Muscle of back (tissue), 11 donors: ENCODE measurements around the gene LETM1. TPM values are rescaled to one million over a fixed set of nuclear protein-coding genes. Genes with fewer than 3 reads are reported as not detected.
A peak's percentile ranks its signal among the peaks of the same experiment; 100 is the strongest.

ENCODE experiments used
- DNase-seq, 3 donors: peaks; one replicate each; pipeline versions ENCODE4 v3.0.0 to v3.0.0-alpha.2; 2013
- polyA plus RNA-seq, 10 donors: library from polyadenylated mRNA; unstranded; fragments of 120-200 nt; gene quantifications; one replicate each; pipeline ENCODE4 v1.2.1, GENCODE V29; 2013; ENCODE audit not compliant: insufficient read length in 10 of 10

The LETM1 gene
- polyA plus RNA-seq, 10 donors: 12.1 to 16.3 (median 14.7) TPM

DNA sequence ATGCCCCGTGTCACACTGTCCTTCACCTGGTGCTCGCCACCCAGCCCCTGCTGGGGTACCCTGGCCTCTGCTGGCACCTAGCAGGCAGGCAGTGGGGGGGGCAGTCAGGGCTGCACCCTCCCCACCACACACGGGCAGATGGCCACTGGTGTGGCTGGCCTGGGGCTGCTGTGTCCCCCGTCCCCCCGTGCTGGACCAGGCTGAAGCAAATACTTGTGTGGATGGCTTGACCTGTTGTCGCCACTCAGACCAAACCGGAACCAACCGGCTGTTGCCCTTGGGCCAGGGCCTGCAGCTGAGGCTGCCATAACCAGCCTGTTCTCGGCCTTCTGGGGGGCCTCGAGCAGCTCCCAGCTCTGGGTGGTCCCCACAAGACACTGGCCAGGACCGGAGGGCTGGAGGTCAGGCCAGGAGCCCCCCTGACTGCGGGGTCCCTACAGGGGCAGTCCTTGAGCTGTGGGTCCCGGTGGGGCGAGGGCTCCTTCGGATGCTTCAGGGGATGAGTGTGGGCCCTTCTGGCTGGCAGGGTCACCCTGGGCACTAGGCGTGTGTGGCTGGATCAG, 58.6 kb downstream of the LETM1 start:
- DNase-seq: no peak

DNA sequence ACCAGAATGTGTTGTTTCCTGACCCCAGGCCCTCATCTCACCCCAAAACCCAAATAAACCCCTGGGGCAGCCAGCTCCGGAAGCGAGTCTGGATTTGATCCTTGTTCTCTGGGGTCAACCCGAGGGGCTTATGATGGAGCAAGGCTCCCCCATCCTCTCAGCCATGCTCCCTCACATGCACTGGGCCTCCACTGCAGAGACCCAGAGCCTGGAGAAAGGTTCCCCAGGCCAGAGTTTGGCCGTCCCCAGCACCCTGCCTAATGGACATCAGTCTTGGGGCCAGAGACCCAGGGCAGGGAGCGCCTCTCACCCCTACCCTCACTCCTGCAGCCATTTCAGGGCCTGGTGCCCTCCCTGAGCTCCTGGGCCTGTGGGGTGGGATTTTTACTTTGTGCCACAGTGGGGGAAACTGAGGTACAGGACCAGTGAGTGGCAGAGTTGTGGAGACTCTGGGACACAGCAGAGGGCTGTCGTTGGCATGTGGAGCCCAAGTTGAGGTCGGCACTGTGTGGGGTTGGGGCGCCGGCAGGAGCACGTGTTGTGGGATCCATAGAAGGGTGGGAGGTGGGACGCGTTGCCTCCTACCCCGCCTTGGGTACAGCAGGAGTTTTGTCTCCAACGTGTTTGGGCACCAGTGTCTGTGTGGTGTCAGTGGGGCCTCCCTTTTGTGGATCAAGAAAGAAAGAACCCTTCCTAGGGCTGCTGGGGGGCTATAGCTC, 59.3 kb downstream of the LETM1 start:
- DNase-seq: no peak

DNA sequence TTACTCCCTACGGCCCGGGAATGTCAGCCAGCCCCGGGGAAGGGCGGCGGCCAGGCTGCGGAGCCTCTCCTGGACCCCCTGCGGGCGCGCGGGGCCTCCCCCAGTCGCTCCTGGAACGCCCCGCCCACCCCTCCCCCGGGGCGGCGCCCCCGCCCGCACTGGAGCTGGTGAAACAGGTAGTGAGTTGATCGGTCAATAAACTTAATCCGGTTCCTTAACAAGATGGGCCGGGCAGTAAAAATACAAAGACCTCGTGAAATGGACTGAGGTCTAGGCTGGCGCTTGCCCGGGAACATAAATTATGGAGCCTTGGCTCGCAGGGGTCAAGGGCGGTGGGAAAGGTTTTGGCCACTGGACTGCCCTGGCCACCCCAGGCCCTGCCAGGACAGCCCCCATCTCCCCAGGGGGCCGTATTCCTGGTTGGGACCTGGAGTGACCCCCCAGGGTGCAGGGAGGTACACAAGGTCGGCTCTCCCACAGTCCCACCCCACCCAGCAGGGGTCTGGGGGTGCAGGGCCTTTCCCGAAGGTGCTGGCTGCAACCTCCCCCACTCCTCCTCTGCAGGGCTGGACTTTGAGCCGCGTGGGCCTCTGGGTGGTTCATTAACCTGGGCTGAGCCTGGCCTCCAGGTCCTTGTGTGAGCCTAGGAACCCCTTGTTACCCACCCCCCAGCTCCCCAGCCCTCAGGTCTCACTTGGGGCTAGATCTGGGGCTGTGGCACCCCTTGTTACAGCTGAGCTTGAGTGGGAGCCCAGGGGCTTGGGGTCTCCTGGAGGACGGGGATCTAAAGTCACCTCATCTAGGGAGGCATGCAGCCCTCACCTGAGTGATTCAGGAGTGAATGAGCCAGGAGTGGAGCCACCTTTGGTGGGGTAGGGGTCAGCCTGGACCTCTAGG, 60.4 kb downstream of the LETM1 start:
- DNase-seq: no peak

DNA sequence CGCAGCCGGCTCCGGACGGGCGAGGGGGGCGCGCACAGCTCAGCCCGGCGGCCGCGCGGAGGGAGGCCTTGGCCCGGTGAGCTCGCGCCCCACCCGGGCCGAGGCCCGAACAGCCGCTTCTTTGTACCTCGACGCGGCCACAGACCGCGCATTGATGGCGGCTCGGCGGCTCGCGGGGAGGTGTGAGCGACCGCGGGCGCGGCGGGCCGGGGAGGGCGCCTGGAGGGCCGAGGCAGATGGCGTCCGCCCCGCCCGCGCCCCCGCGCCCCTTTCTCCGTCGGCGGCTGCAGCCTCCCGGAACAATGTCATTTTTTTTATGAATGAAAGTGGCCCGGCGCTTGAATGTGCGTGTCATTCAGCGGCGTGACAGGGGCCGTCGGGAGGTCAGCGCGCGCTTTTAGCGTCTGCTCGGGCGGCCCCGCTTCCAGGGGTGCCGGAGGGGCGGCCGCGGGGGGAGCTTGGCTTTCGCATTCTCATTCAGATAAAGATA, 61.1 kb downstream of the LETM1 start:
- DNase-seq: no peak

DNA sequence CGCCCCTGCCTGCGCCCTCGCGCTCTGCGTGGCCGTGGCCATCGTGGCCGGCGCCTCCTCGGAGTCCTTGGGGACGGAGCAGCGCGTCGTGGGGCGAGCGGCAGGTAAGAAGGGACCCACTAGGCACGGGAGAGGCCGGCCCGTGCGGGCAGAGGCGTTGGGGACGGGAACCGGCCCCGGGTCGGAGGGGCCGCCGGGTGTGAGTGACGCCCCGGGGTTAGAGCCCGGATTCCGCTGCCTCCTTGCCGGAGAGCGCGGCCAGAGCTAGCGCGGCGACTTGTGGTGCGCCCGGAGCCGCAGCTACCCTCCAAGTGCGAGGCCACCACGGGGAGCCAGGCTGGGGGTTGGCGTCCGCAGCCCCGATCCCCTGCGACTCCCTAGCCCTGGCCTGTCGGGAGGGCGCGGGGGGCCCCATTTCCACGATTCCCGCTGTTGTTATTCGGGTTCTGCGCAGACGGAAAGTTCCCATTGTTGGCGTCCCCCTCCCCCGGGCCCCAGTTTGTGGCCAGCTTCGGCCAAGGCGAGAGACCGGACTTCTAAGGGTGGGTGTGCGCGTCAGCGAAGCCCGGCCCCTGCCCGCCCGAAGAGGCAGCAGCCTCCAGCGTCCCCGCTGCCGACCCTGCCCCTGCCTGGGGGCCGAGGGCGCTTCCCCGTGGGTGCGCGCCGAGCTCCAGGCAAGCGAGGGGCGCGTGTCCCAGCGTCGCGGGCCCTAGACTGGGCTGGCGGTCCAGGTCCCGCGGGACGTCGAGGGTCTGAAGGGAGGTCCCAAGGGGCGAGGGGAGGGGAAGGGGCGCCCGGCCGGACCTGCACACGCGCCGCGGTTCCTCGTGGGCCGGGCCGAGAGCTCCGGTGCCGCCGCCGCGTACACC, 61.8 kb downstream of the LETM1 start:
- DNase-seq: peak in 1 of 3 donors; percentile 54

DNA sequence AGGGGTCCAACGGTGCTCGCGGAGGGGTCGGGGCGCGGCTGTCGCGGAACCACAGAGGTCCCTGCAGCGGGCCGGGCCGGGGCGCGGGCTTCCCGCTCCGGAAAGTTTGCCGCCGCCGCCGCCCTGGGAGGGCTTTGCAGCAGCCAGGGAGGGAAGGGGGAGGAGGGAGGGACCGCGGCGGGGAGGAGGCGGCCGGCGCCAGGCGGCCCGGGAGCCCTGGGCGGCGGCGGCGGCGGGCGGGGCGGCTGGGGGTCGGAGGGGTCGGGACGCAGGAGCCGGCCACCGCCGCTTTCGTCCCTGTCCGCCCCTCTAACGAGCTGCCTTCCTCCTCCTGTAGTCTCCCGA, 62.5 kb downstream of the LETM1 start:
- no peak for DNase-seq

DNA sequence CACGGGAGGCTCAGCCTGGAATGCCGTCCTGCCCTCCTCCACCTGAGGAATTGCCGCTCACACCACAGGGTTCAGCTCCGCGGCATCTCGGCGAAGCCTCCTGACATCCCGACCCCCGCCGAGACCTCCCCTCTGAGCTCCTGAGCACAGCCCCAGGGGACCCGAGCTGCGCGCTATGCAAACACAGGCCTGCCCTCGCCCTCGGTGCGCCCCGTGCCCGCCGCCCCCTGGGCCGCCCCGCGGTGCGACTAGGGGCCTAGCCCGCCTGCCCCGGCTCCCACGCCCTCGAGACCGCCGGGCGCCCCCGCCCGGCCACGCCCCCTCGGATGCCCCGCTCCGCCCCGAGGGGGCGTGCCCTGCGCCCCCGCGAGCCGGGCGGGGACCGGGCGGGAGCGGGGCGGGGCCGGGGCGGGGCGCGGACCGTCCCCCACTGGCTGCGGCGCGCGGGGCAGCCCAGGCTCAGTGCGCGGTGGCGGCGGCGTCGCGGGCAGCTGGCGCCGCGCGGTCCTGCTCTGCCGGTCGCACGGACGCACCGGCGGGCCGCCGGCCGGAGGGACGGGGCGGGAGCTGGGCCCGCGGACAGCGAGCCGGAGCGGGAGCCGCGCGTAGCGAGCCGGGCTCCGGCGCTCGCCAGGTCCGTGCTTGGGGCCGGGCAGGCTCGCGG, 63.0 kb downstream of the LETM1 start, which contains the start of gene FGFR3:
Gene FGFR3, plus strand, starts transcription at position 462 of the 664 bp plus-strand sequence. CDS start 642 bp downstream, outside the sequence.
- DNase-seq: peak; percentile 14 to 65 (median 32)

DNA sequence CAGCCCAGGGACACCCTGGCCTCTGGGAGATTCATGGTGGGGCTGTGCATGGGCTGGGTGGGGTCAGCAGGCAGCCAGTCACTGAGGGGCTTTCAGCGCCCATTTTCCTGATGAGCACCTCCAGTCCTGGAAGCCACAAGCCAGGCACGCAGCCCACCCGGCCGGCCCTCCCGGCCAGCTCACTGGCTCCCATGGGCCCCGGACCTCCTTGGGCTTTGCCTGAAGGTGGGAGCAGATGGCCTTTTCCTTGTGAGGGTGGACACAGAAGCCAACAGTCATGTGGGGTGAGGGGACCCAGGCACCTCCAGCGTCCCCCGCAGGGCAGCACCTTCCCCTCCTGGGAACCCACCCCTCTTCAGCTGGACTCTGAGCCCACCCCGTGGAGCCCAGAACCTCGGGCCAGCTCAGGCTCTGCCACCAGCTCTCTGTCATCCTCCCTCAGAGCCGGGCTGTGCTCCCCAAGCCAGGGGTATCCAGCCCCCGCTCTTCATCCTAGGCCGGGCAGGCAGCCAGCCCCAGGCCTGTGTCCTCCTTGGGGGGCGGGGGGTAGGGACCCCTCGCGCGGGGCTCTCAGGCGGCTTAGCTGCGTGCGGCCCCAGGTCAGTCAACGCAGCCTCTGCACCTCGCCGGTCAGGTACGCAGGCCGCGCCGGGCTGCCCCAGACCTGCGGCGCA, 63.7 kb downstream of the LETM1 start:
- DNase-seq: no peak

DNA sequence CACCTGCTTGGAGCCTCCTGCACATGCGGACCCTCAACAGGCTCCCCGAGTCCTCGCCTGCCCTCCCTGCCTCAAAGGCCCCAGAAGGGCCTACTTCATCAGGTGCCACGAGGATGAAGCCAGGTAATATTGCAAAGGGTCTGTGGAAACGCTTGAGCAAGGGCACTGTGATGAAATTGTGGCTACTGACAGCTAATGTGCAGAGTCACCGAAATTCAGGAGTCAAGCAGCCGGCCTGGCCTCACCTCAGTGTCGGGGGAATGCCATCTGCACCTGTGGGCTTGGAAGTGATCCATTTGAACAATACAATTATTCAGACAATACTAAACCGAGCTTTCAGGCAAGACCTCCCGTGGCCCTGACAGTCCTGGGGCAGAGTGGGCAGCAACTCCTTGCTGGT, 66.0 kb downstream of the LETM1 start:
- DNase-seq: no peak

DNA sequence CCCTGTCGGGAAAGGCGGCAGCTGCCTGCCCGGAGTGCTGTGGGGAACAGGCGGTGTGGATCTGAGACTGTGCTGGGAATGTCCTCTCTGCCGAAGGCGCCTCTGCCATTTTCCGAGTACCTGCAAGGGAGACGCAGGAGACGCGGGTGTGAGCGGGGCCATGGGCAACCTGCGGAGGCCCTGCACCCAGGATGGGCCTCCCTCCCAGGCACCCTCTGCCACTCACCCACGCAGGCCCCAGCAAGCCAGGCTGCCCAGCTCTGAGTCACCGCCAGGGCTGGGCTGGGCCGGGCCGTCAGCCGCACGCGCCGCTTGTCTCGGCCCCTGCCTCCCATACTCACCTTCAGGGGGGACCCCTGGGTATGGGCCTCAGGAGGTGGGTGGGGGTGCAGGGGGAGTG, 66.4 kb downstream of the LETM1 start:
- DNase-seq: no peak

DNA sequence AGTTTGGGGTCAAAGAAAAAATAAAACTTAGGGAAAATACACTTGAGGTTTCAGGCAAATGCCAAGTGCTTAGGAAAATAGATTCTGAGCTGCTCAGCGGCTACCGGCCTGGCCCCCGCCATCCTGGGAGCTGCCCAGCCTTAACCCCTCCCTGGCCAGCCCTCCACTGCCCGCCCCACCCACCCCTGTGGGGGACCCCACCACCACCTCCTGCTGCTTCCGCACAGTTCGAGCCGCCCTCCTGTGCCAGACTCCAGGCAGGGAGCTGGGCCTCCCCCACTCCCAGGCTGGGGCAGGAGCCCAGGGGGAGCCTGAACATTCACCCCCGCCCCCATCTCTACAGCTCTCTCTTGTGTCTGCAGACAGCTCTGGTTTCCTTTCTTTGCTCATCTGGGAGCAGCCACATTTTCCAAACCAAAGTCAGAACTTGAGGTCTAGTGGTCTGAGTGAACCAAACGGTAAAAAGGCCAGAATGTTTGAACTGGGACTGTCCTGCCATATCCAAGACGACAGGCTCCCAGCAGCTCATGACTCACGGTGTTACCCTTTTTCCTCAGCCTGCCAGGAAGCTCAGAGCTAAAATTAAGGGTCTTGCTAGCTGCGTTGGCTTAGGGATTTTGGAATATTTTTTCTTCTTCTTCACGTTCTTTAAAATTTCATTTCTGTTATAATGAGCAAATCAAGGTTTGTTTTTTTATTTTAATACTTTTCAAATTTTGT, 67.5 kb downstream of the LETM1 start:
- no peak for DNase-seq

DNA sequence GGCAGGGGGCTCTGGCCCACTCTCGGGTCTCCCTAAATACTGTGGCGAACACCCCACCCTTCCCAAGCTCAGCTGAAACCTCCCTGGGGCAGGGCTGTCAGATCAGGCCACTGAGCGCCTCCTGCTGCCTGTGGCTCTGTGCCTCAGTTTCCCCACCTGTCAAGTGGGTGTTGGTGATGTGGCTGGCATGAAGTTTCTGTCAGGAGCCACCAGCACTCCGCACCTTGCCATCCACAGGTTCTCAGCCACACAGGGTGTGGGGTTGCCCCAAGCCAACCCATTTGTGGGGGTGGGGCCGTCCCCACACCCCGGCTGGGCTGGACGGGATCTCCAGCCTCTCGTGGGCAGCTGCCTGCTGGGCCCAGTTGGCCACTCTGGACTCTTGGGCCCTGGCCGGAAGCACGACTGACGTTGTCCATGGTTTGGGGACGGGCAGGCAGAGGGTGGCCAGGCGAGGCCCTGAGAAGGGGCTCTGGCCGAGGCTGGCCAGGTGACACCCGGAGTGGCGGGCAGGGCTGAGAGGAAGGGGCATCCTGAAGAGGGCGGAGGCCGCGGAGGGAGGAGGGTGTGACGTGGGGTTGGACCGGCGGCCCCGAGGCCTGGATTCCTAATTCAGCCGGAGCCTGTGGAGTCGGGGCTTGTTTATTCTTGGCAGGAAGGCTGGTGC, 68.4 kb downstream of the LETM1 start:
- DNase-seq: no peak

DNA sequence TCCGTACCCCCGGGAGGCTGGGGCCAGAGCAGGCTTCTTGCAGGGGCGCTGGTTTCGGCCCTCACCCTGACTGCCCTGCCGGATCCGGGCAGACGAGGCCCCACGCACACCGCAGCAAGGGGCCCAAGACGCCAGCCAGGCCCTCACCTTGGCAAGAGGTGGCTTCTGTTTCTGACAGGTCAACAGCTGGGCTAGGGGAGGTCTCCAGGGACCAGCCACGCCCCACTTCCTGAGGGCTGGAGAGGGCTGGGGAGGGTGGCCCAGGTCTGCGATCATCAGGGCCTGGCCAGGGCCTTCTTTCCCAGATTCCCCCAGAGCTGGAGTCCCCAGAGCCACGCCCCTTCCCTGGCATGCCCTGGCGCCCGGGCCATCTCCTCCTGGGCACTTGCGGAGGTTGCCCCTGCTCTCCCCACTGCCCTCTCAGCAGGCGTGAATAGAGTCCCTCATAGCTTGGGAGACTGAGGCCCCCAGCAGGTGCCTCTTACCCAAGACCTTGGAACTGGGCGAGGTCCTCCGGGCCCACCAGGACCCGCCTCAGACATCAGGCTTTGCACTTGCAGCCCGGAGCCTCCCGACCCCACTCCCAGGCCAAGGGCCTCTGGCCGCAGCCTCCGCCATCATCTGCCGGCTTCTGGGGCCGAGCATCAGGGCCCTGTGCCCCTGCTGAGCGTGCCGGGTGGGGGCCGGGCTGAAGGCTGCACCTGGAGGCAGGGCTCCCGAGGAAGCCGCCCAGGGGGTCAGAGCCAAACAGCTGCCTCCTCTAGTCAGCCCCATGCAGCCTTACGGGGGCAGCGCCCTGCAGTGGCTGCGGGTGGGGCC, 69.2 kb downstream of the LETM1 start:
- no peak for DNase-seq

DNA sequence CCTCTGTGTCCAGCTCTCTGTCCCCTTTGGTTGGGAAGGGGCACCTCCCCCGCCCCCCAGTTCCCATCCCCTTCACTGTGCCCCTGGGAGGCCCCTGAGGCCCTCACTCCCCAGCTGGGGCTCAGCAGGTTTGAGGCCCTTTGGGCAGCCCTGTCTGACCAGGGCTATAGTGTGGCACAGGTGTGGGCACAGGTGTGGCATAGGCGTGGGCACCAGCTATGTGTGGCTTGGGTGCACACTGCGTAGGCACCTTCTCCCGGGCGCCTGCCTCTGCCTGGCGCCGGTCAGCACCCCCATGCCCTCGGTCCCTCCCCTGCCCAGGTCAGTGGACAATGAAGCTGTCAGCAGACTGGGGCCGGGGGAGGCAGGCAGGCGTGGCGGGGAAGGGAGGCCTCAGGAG, 70.4 kb downstream of the LETM1 start:
- DNase-seq: no peak

DNA sequence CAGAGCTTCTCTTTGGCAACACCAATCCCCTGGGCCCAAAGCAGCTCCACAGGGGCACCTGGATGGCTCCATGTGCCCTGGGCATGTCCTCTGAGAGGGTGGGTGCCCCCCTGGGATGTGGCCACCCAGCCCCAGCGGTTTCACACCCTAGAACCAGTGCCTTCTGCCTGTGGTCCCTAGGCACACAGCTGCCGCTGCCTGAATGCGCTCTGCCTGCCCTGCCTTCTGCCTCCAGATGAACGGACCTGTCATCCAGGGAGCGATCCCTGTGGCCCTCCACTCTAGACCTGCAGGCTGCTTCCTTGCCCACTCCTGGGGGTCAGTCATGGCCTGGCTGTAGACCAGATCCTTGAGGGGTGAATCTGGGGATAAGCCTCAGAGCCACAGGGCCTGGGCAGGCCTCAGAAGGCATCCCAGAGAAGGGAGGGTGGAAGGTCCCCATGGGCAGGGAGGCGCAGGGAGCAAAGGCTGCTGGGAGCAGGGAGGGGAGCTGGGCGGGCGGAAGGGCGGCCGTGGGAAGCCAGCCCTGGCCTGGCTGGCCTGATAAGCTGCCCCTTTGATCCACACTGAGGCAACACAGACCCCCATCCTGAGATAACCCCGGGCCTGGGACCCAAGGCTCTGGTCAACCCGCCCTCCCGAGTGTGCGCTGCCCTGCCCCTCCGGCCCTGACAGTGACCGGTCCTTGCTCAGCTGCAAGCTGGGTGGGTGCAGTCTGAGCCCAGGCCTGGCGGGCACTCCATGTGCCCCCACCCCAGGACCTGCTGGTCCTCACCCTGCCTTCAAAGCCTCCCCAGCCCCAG, 71.0 kb downstream of the LETM1 start:
- DNase-seq: no peak

DNA sequence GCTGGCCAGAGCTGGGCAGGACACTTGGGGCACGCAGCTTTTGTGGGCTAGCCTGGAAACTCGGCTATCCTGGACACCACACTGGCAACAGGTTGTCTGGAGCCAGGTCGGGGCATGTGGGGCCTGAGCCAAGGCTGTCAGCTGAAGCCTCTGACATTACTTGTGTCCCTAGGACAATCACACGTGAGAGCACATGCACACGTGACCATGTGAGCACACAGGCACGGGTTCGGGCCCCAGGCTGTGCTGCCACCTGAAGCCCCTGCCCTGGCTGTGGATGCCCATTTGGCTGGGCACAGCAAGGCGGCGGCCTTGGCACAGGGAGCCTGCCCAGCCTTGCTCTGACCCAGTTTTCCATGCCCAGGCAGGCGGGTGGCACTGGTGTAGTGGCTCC, 71.6 kb downstream of the LETM1 start:
- DNase-seq: no peak

DNA sequence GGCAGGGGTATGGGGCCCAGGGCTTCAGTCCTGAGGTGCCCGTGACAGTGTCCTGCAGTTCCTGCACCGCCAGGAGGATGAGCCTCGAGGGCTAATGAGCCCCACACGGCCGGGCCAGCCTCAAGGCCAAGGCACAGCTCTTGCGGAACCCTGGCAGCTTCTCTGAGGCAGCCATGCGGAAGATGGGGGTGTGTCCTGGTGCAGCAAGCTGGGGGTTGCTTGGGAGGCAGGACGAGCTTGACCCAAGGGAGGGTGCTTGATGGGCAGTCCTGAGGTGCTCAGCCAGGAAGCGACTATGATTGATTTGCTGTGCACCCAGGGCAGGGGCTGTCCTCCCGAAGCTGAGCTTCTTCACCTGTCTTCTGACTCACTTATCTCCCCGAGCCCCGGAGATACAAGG, 72.0 kb downstream of the LETM1 start:
- DNase-seq: no peak
